ENCODE results near the gene PHACTR1. TPM values are rescaled to one million over a fixed set of nuclear protein-coding genes. Genes with fewer than 3 reads are reported as not detected.

PHACTR1 gene
- polyA plus RNA-seq, 3 donors, result 9.9 to 14.8 (median 12.4) TPM

GRCh38 chr6:13294499-13295069, 578.0 kb downstream of the PHACTR1 start:
- no peak for DNase-seq (ENCODE audit: low read depth in 3 of 3, low spot score in 2 of 3)

GRCh38 chr6:13295576-13295975, 579.0 kb downstream of the PHACTR1 start:
- DNase-seq (ENCODE audit: low read depth in 3 of 3, low spot score in 2 of 3), result no peak

GRCh38 chr6:13296536-13296997, 580.0 kb downstream of the PHACTR1 start:
- no peak for DNase-seq (ENCODE audit: low read depth in 3 of 3, low spot score in 2 of 3)

- no peak for DNase-seq (ENCODE audit: low read depth in 3 of 3, low spot score in 2 of 3)
Measured at GRCh38 chr6:13297391-13297790, 580.8 kb downstream of the PHACTR1 start.

- no peak for DNase-seq (ENCODE audit: low read depth in 3 of 3, low spot score in 2 of 3)
Measured at GRCh38 chr6:13298446-13298845, 581.9 kb downstream of the PHACTR1 start.

- DNase-seq (ENCODE audit: low read depth in 3 of 3, low spot score in 2 of 3), result no peak
Measured at GRCh38 chr6:13299403-13299821, 582.8 kb downstream of the PHACTR1 start.

GRCh38 chr6:13299918-13300317, 583.4 kb downstream of the PHACTR1 start:
- no peak for DNase-seq (ENCODE audit: low read depth in 3 of 3, low spot score in 2 of 3)

- no peak for DNase-seq (ENCODE audit: low read depth in 3 of 3, low spot score in 2 of 3)
Measured at GRCh38 chr6:13300643-13301590, 584.4 kb downstream of the PHACTR1 start.

- DNase-seq (ENCODE audit: low read depth in 3 of 3, low spot score in 2 of 3), result no peak
Measured at GRCh38 chr6:13302291-13302690, 585.7 kb downstream of the PHACTR1 start.

- DNase-seq (ENCODE audit: low read depth in 3 of 3, low spot score in 2 of 3), result no peak
Measured at GRCh38 chr6:13302751-13303667, 586.4 kb downstream of the PHACTR1 start.

- DNase-seq (ENCODE audit: low read depth in 3 of 3, low spot score in 2 of 3), result no peak
Measured at GRCh38 chr6:13303668-13304017, 587.1 kb downstream of the PHACTR1 start.

- DNase-seq (ENCODE audit: low read depth in 3 of 3, low spot score in 2 of 3), result no peak
Measured at GRCh38 chr6:13304101-13304500, 587.5 kb downstream of the PHACTR1 start.

GRCh38 chr6:13304580-13305260, 588.2 kb downstream of the PHACTR1 start:
- DNase-seq (ENCODE audit: low read depth in 3 of 3, low spot score in 2 of 3), result no peak

GRCh38 chr6:13305288-13305687, 588.7 kb downstream of the PHACTR1 start:
- no peak for DNase-seq (ENCODE audit: low read depth in 3 of 3, low spot score in 2 of 3)

GRCh38 chr6:13305791-13306190, 589.2 kb downstream of the PHACTR1 start:
- DNase-seq (ENCODE audit: low read depth in 3 of 3, low spot score in 2 of 3), result no peak

GRCh38 chr6:13307508-13307995, 591.0 kb downstream of the PHACTR1 start:
- no peak for DNase-seq (ENCODE audit: low read depth in 3 of 3, low spot score in 2 of 3)

- no peak for DNase-seq (ENCODE audit: low read depth in 3 of 3, low spot score in 2 of 3)
Measured at GRCh38 chr6:13308332-13308731, 591.8 kb downstream of the PHACTR1 start.

GRCh38 chr6:13311155-13311554, 594.6 kb downstream of the PHACTR1 start:
- no peak for DNase-seq (ENCODE audit: low read depth in 3 of 3, low spot score in 2 of 3)

GRCh38 chr6:13314806-13315205, 598.2 kb downstream of the PHACTR1 start:
- no peak for DNase-seq (ENCODE audit: low read depth in 3 of 3, low spot score in 2 of 3)

- DNase-seq (ENCODE audit: low read depth in 3 of 3, low spot score in 2 of 3), result no peak
Measured at GRCh38 chr6:13315896-13316295, 599.3 kb downstream of the PHACTR1 start.

All from right renal cortex interstitium (tissue), 3 donors.